Measurements from ENCODE around the gene TSFM.

The TSFM gene

DNA sequence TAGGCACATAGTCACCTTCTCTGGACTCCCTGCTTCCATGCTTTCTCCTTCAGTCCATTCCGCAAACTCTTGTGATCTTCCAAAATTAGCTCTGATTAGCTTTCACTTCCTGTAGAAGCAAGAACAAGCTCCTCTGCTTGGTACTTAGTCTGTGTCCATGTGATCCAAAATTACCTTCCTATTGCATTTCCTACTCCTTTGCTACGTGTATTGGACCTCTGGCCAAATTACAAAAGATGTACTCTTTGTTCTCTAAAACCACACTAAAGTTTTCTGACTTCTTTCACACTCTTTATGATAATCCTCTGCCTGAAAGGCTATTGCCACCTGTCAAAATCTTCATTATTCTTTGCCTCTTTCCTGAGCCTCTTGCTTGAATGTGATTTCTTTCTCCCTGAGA, 786 bp upstream of the TSFM start:
- peaks cover 9% of the 10 kb centered on the region for H3K4me1 ChIP-seq
- TF ChIP-seq, protein P1, sequence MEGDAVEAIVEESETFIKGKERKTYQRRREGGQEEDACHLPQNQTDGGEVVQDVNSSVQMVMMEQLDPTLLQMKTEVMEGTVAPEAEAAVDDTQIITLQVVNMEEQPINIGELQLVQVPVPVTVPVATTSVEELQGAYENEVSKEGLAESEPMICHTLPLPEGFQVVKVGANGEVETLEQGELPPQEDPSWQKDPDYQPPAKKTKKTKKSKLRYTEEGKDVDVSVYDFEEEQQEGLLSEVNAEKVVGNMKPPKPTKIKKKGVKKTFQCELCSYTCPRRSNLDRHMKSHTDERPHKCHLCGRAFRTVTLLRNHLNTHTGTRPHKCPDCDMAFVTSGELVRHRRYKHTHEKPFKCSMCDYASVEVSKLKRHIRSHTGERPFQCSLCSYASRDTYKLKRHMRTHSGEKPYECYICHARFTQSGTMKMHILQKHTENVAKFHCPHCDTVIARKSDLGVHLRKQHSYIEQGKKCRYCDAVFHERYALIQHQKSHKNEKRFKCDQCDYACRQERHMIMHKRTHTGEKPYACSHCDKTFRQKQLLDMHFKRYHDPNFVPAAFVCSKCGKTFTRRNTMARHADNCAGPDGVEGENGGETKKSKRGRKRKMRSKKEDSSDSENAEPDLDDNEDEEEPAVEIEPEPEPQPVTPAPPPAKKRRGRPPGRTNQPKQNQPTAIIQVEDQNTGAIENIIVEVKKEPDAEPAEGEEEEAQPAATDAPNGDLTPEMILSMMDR (IDR thresholded peaks at IDR 0.05): no peak
- H3K4me3 ChIP-seq (ENCODE audit: low read depth, low read length): no peak overlapping the region
- peaks cover 14% of the 10 kb centered on the region for H3K79me2 ChIP-seq
- no peak overlapping the region for H3K4me2 ChIP-seq (ENCODE audit: low read length)
- H3K9me3 ChIP-seq (ENCODE audit: control insufficient read depth, low read length): no peaks in the 10 kb centered on the region
- H3K27ac ChIP-seq: no peak overlapping the region
- H3K27me3 ChIP-seq (ENCODE audit: control insufficient read depth, insufficient read depth, low read length): no peaks in the 10 kb centered on the region
- H2AFZ ChIP-seq: no peak overlapping the region
- H3K9ac ChIP-seq: no peak overlapping the region
- no peaks in the 10 kb centered on the region for H3K36me3 ChIP-seq (ENCODE audit: control insufficient read depth, insufficient read depth, low read length)

DNA sequence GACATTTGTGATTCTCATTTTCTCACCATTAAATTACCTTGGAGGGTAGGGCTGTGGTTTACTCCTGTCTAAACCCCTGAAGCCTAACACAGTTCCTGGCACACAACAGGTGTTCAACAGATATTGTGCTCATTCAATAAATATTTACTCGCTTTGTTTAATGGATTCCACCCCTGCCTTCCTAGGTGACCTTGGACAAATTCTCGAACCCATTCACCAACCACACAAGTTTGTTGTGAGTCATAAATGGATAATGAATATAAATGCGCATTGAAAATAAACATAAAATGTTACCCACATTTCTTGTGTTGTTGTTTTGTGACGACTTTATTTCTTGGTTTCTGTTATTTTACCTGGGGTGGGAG, 362 bp upstream of the TSFM start:
- no peaks in the 10 kb centered on the region for H3K36me3 ChIP-seq (ENCODE audit: control insufficient read depth, insufficient read depth, low read length)
- H3K79me2 ChIP-seq: peaks cover 14% of the 10 kb centered on the region
- no peak overlapping the region for H3K9ac ChIP-seq
- H3K4me2 ChIP-seq (ENCODE audit: low read length): no peak overlapping the region
- no peaks in the 10 kb centered on the region for H3K9me3 ChIP-seq (ENCODE audit: control insufficient read depth, low read length)
- H3K4me1 ChIP-seq: peaks cover 9% of the 10 kb centered on the region
- H2AFZ ChIP-seq: peak overlapping the region; percentile 92
- H3K4me3 ChIP-seq (ENCODE audit: low read depth, low read length): peak overlapping the region; percentile 84
- H3K27me3 ChIP-seq (ENCODE audit: control insufficient read depth, insufficient read depth, low read length): no peaks in the 10 kb centered on the region
- TF ChIP-seq, protein P1 (IDR thresholded peaks at IDR 0.05): no peak
- peak overlapping the region; percentile 42 for H3K27ac ChIP-seq

DNA sequence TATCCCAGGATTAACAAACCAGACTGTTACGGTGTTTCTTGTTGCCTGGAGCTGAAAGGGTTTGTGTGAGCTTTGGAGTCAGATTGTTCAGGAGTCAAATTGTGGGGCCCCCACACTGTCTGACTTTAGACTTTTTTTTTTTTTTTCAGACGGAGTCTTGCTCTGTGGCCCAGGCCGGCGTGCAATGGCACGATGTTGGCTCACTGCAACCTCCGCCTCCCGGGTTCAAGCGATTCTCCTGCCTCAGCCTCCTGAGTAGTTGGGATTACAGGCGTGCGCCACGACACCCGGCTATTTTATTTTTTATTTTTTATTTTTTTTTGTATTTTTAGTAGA, 847 bp downstream of the TSFM start:
- Histone ChIP-seq H3K27ac (no peak overlapping the region), H3K79me2 (peaks cover 14% of the 10 kb centered on the region), H3K9ac (no peak overlapping the region), H3K36me3 (ENCODE audit: control insufficient read depth, insufficient read depth, low read length) (no peaks in the 10 kb centered on the region), H3K4me1 (peaks cover 9% of the 10 kb centered on the region), H2AFZ (no peak overlapping the region), H3K4me2 (ENCODE audit: low read length) (peak overlapping the region; percentile 75), H3K27me3 (ENCODE audit: control insufficient read depth, insufficient read depth, low read length) (no peaks in the 10 kb centered on the region), H3K4me3 (ENCODE audit: low read depth, low read length) (peak overlapping the region; percentile 84), H3K9me3 (ENCODE audit: control insufficient read depth, low read length) (no peaks in the 10 kb centered on the region)
- TF ChIP-seq, protein P1 (IDR thresholded peaks at IDR 0.05): no peak

DNA sequence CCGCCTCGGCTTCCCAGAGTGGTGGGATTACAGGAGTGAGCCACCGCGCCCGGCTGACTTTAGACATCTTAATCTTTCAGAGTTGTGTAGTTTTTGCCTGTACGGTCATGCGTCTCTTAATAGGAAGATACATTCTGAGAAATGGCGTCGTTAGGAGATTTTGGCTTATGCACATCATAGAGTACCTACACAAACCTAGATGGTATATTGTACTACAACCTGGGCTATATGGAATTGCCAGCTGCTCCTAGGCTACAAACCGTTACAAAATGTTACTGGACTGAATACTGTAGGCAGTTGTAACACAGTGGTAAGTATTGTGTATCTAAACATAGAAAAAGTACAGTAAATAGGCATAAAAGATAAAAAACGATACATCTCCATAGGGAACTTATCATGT, 1.3 kb downstream of the TSFM start:
- no peak overlapping the region for H3K4me2 ChIP-seq (ENCODE audit: low read length)
- H3K9ac ChIP-seq: no peak overlapping the region
- H2AFZ ChIP-seq: no peak overlapping the region
- no peaks in the 10 kb centered on the region for H3K36me3 ChIP-seq (ENCODE audit: control insufficient read depth, insufficient read depth, low read length)
- no peak overlapping the region for H3K4me3 ChIP-seq (ENCODE audit: low read depth, low read length)
- no peaks in the 10 kb centered on the region for H3K9me3 ChIP-seq (ENCODE audit: control insufficient read depth, low read length)
- H3K27me3 ChIP-seq (ENCODE audit: control insufficient read depth, insufficient read depth, low read length): no peaks in the 10 kb centered on the region
- peaks cover 9% of the 10 kb centered on the region for H3K4me1 ChIP-seq
- TF ChIP-seq, protein P1 (IDR thresholded peaks at IDR 0.05): no peak
- H3K79me2 ChIP-seq: peaks cover 14% of the 10 kb centered on the region
- no peak overlapping the region for H3K27ac ChIP-seq

DNA sequence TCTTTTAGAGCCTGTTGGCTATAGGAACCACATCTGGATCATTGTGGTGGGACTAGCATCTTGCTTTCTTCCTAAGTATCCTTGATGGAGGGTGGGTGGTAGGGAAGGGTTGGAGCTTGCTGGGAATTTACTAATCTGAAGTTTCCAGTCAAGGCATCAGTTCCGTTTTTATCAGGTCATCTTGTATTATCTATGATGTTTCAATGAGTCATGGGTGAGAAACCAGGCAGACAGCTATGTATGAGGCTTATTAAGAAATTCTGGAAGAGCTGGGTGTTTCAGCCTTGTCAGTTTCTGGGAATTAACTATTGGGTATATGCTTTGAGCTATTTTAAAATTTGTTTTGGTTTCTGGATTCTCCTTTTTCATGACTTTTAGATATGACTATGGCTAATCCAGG, 11.3 kb downstream of the TSFM start:
- Histone ChIP-seq H3K4me2 (ENCODE audit: low read length) (no peak overlapping the region), H3K27me3 (ENCODE audit: control insufficient read depth, insufficient read depth, low read length) (no peaks in the 10 kb centered on the region), H3K4me3 (ENCODE audit: low read depth, low read length) (no peak overlapping the region), H3K27ac (no peak overlapping the region), H3K9ac (no peak overlapping the region), H3K4me1 (no peaks in the 10 kb centered on the region), H2AFZ (no peak overlapping the region), H3K36me3 (ENCODE audit: control insufficient read depth, insufficient read depth, low read length) (no peaks in the 10 kb centered on the region), H3K9me3 (ENCODE audit: control insufficient read depth, low read length) (no peaks in the 10 kb centered on the region), H3K79me2 (peaks cover 3% of the 10 kb centered on the region)
- TF ChIP-seq, protein P1 (IDR thresholded peaks at IDR 0.05): no peak

Data from parathyroid adenoma (tissue), 2 donors.